HG03135 (cell line): ENCODE results near the gene USP25.

Source experiments
- ATAC-seq: cut with Tn5 transposase; IDR thresholded peaks from one replicate; pipeline ENCODE4 v1.9.1; 2021; ENCODE audit warnings: mild to moderate bottlenecking, moderate library complexity; ENCODE audit not compliant: unreplicated experiment

USP25 gene

DNA sequence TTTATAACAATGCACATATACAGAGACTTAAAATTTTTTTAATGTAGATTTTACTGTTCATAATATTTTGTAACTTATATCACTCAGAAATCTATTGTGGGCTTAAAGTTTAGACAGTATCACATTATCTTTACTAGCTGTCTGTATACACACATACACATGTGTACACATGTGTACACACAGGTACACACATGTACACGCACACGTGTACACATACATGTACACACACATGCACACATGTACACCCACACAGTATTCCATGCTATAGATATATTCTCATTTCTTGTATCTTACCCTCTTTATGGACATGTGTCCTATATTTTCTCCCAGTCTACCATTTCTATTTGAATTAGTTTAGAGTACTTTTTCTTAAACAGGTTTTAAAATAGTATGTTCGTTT lies 123.3 kb downstream of the USP25 start:
- ATAC-seq: no peak

DNA sequence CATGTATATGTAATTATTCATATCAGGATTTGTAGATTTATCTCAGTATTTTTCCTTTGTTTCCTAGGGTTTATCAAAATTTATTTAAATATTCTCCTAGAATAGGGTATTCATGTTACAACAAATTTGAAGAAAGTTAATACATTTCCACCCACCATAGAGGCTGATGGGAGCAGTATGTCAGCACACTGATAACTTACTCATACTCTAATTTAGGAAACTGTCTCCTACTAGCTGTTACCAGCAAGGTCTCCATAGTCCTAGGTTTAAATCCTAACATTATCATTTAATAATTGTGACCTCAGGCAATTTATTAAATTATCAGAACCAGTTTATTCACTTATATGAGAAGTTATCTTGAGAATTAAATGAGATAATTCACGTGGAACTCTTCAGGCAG lies 127.0 kb downstream of the USP25 start:
- no peak for ATAC-seq

DNA sequence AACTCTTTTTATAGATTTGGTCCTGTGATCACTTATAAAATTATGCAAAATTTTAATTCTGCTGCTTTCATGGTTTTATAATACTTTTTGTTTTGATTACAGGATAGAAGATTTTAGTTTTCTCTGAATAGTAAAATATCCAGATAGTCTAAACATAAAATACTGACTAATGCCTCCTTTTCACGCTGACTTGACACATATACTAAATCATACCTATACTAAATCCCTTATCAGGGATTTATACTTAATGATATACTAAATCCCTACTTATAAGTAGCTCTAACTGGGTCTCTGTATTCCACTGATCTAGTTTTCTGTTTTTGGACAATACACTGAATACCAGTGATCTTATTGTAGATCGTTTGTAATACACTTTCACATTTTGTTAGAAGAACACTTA lies 128.0 kb downstream of the USP25 start:
- ATAC-seq: no peak

DNA sequence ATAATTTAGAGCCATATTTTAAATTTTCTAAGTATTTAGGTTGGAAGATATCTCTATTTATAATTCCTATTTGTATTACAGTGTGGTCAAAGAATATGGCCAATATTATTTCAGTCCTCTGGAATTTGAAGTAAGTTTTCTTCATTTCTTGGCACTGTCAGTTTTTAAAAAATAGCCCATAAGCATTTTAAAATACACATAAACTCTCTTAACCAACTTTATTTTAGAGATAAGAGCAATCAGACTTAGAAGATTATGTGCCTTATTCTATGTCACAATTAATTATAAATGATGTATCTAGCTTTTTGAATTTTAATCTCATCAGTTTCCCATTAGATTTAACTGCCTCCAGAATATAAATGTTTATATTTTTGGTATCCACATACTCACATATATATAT lies 130.8 kb downstream of the USP25 start:
- ATAC-seq: no peak

DNA sequence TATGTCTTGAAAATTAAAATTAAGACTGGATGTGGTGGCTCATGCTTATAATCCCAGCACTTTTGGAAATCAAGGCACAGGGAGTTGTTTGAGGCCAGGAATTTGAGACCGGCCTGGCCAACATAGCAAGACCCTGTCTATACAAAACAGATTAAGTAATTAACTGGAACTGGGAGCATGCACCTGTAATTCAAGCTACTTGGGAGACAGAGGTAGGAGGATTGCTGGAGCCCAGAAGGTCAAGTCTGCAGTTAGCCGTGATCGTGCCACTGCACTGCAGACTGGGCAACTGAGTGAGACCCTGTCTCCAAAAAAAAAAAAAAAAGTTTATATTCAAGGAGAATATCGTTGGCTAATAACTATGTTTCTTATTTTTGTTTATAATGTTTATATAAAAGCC lies 139.2 kb downstream of the USP25 start:
- no peak for ATAC-seq

GRCh38 chr21:15870819-15871218 lies 141.0 kb downstream of the USP25 start:
- ATAC-seq: peak; percentile 61

GRCh38 chr21:15872236-15872635 lies 142.5 kb downstream of the USP25 start:
- no peak for ATAC-seq

- no peak for ATAC-seq
Observed at GRCh38 chr21:15874615-15875014, 144.8 kb downstream of the USP25 start.

DNA sequence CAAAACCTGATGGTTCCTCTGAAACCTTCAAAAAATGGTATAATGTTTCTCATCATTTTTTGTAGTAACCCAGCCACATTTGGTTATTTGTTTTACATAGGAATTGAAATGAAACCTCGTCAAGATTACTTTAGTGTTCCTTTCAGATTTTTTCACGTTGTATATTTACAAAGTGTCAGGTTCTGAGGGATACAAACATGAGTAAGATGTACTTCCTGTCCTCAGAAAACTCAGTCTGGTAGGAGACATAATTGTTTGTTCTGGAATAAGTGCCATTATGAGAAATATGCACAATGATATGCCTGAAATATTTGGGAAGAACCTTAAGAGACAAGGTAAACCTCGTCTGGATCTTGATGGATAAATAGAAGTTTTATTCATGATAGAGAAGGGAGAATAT lies 145.5 kb downstream of the USP25 start:
- no peak for ATAC-seq

GRCh38 chr21:15893902-15894301 lies 164.1 kb downstream of the USP25 start:
- no peak for ATAC-seq

DNA sequence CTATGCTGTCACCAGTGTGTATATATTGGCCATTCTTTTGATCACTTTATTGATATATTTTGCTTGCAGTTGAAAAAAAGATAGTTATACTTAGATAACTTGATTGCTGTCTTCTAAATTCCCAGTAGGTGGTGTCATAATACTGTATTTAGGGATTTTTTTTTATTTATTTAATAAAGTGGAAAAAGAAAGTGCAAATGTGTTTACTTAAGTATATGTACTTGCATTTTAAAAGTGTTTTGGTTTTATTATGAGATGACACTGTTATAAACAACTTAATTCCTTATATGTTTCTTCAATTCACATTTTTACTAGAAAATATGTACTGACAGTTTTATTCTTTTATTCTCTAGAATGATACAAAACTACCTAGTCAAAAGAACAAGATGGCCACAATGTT lies 164.8 kb downstream of the USP25 start:
- no peak for ATAC-seq

DNA sequence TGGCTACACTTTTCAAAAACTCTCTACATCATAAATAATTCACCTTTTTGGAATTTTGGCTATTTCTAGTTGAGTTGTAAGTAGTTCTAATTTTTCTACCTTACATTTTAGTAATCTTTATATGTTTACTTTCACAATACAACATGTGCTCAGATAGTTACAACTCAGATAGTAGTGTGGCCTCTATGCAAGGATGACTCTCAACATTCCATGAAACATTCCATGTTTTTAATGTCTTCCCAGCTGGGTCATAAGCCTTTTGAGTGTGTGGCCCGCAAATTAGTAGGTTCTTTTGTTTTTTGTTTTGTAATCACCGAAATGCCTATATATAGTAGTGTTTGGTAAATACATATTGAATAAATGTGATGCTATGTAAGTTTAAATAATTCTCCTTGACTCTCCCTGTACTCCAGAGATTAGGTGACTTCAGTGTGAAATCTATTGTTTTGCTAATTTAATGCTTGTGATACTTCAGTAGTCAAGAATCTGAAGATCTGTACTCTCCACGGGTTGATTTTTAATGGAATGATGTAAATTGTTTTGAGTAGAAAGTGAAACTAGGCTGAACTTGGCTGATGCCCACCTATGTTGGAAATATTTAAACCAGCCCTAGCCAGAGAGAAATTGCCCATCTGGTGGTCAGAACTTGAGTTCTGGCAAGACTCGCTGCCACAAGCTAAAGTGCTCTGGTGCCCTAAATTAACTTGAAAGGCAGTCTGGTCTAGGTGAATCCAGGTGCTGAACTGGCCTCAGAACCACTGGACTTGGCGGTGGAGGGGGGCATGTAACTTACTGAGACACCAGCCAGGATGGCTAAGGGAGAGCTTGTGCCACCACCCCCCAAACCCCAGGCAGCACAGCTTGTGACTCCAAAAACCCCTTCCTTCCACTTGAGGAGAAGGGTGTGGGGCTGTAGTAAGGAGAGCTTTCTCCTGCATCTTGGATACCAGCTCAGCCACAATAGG lies 165.6 kb downstream of the USP25 start:
- no peak for ATAC-seq

GRCh38 chr21:15896501-15896900 lies 166.7 kb downstream of the USP25 start:
- no peak for ATAC-seq

DNA sequence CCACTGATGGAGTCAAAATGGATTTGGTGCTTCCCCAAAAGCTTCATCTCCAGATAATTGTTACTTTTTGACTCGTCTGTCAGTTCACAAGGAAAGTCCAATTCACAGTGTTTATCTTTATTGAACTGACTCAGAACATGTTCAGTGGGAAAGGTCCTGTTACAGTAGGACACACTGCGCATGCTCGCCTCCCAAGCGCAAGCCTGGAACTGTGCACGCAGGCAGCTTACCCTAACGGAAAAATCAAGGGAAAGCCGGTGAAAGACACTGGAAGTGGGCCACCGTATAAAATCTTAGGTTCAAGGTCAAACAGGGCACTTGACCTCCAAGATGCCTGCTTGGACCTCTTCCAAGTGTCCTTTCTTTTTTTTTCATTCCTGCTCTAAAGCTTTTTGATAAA lies 174.6 kb downstream of the USP25 start:
- no peak for ATAC-seq

GRCh38 chr21:15908187-15908586 lies 178.4 kb downstream of the USP25 start:
- ATAC-seq: no peak

DNA sequence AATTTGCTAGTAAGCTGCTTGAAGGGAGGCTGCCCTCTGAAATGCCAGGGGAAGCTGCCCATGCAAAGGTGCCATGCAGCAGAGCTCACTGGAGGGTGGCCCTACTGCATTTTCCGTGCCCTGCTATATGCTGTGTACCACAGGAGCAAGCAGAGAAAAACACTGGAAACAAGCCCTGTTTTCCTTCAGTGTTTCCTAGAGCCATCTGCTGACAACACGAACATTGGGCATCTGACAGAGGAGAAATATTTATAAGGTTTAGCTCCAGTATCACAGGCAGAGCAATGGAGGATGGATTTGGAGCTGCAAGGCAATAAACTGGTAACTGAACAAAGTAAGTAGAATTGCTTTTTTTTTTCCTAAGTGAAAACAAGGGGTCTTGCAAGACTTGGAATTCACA lies 198.4 kb downstream of the USP25 start:
- no peak for ATAC-seq

DNA sequence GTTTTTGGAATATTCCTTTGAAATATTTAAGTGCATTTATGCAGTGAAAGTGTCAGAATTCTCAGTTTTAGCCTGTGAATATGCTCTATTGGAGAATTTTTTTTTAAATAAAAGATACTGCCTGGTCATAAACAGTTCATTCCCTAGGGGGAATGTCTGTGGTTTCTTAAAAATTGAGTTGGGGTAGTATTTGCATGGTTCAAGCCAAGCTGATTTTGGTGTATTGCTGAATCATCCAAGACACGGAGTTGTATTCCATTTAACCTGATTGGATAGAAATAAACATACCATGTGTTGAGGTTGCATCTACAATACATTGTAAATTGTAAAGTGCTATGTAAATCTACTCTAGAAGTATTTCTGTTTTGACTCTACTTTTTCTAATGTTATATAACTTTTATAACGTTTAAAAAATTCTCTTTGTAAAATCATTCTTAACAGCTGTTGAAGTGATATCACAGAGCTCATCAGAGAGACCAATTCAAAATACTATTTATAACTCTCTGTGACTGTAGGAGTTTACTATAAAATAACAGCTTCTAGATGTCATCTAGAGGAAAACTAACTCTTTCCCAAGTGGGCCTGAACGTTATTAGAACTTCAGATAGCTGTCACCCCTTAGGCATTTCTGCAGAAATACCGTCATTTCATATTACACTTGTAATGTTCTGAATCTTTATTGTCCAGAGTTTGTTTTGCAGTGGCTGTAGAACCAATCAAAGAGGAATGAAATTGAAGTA lies 199.1 kb downstream of the USP25 start:
- ATAC-seq: no peak

GRCh38 chr21:15929536-15929935 lies 199.8 kb downstream of the USP25 start:
- ATAC-seq: no peak
